Measurements from ENCODE around the gene LNP1.
"Not testable (repeated sequence)": the region's sequence is repeated elsewhere in the genome, so short reads cannot be mapped to it uniquely, and the experiment has no call there.

Gene LNP1

DNA sequence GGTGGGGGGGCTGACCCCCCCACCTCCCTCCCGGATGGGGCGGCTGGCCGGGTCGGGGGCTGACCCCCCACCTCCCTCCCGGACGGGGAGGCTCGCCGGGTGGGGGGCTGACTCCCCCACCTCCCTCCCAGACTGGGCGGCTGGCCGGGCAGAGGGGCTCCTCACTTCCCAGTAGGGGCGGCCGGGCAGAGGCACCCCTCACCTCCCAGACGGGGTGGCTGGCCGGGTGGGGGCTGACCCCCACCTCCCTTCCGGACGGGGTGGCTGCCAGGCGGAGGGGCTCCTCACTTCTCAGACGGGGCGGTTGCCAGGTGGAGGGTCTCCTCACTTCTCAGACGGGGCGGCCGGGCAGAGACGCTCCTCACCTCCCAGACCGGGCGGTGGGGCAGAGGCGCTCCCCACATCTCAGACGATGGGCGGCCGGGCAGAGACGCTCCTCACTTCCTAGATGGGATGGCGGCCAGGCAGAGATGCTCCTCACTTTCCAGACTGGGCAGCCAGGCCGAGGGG, 76.6 kb downstream of the LNP1 start:
- DNase-seq (ENCODE audit: low read depth, low spot score): not testable (repeated sequence)

DNA sequence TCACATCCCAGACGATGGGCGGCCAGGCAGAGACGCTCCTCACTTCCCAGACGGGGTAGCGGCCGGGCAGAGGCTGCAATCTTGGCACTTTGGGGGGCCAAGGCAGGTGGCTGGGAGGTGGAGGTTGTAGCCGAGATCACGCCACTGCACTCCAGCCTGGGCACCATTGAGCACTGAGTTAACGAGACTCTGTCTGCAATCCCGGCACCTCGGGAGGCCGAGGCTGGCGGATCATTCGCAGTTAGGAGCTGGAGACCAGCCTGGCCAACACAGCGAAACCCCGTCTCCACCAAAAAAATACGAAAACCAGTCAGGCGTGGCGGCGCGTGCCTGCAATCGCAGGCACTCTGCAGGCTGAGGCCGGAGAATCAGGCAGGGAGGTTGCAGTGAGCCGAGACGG, 77.2 kb downstream of the LNP1 start:
- DNase-seq (ENCODE audit: low read depth, low spot score): not testable (repeated sequence)

GRCh38 chr3:100480081-100480480, 78.7 kb downstream of the LNP1 start:
- no peak for DNase-seq (ENCODE audit: low read depth, low spot score)

DNA sequence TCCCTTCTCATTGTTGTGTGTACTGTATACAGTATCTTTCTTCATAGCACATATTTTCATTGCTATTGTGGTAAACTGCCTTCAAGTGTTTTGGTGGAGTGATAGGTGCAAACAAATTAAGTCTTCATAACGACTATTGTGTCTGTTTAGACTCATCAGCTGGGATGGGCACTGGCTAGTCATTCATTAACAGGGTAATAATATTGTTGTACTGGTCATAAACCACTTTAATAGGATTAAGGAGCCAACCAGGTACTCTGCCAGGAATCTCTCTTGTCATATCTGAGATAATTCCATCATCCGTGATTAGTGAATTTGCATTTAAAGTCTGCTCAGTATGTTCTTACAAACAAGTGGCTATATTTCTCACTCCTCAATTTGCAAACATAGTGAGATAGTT, 80.8 kb downstream of the LNP1 start:
- no peak for DNase-seq (ENCODE audit: low read depth, low spot score)

- DNase-seq (ENCODE audit: low read depth, low spot score): no peak
These were observed 82.2 kb downstream of the LNP1 start for GRCh38 chr3:100483529-100483928.

- DNase-seq (ENCODE audit: low read depth, low spot score): no peak
These were observed 85.5 kb downstream of the LNP1 start for GRCh38 chr3:100486808-100487207.

GRCh38 chr3:100489118-100489517, 87.8 kb downstream of the LNP1 start:
- no peak for DNase-seq (ENCODE audit: low read depth, low spot score)

DNA sequence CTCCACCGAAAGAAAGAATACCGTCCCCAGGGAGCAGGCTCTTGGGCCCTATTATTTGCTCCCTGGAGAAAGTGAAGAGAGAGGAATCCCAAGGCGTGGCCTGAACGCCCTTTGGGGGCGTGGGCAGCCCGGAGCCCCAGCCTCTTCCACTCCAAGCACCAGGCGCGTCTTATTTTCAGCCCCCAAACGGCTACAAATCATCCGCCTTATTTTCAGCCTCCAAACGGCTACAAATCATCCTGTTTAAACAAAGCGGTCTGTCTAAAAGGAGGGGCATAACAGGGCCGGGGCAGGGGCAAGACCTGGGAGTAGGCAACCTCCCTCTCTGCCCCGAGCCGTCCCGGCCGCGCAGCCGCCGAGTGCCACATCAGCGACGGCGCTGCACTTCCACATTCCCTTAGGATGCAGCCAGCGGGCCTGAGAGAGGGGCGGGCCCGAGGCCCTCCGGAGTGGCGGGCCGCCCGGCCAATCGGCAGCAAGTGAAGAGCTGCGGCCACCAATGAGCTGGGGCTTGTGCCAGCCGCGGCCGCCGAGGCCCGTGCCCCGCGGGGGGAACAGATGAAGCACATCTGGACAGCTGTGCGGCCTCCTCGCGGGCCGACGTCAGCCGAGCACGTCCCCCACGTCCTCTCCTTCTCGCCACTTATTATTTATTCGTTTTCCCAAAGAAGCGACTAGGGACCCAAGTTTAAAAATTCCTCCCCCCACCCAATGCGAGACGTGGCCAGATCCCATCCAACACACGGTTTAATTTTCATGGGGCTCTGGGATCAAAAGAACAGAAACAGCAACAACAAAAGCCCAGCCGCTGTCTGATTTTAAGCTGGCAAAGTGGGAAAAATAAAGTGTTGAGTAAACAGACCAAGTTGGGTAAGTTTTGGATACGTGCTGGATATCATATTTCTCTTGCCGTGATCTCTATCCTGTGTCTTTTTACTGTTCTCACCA, 91.0 kb downstream of the LNP1 start, which contains the start of gene TMEM45A:
TSS of gene TMEM45A (plus strand) at position 561 of the 948 bp plus-strand sequence. CDS start 62,593 bp downstream, outside the sequence.
- peak; percentile 90 for DNase-seq (ENCODE audit: low read depth, low spot score)

GRCh38 chr3:100496711-100497261, 95.4 kb downstream of the LNP1 start:
- DNase-seq (ENCODE audit: low read depth, low spot score): no peak

GRCh38 chr3:100499651-100500050, 98.3 kb downstream of the LNP1 start:
- DNase-seq (ENCODE audit: low read depth, low spot score): no peak

DNA sequence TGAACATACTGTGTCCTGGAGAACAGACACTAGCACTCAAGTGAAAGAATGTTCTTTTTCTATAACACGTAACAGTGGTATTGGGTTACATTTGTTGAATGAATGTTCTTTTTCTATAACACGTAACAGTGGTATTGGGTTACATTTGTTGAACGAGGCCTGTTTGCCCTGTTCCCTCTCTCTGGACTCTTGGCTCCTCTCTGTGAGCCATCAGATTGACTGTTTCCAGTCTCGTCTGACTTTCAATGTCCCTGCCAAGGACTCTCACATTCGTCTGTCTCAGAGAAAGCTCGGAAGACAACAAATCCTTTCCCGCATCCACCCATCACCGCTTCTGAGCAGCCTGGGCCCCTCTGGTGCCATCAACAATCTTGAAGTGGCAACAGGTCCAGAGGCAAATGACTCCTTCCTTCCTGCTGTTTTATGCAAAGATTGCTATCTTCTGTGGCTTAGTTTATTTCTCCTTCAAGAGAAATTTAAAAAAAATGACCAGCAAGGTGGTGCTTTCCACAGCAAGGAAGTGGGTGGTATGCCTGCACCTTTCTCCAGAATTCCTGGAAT, 99.1 kb downstream of the LNP1 start:
- no peak for DNase-seq (ENCODE audit: low read depth, low spot score)

DNA sequence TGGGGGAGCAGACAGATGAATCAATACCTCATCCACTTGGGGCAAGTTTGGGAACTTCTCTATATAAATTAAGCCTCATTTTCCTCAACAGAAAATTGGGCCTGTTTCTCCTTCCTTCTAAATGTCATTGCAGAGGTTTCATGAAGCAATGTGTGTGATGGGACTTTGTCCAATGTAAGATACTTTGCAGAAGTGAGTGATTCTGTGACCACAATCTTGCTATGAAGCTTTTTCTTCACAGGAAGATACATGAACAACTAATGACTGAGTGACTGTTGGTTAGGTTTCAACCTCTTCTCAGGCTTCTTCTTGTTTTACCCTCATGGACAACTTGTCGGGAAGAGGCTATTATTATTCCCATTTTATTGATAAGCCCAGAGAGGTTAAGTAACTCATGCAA, 102.1 kb downstream of the LNP1 start:
- no peak for DNase-seq (ENCODE audit: low read depth, low spot score)
